Right renal cortex interstitium (tissue), 3 donors: ENCODE data around the gene RASD1. TPM values are rescaled to one million over a fixed set of nuclear protein-coding genes. Genes with fewer than 3 reads are reported as not detected.
A peak's percentile ranks its signal among the peaks of the same experiment; 100 is the strongest.

ENCODE experiments used
- DNase-seq, 3 donors: peaks; one replicate each; pipeline ENCODE4 v3.0.0-alpha.2; 2013; ENCODE audit warnings: low read depth in 3 of 3, low spot score in 2 of 3
- polyA plus RNA-seq, 3 donors: library from polyadenylated mRNA; unstranded; fragments of 120-200 nt; gene quantifications; one replicate each; pipeline ENCODE4 v1.2.1, GENCODE V29; 2013; ENCODE audit not compliant: insufficient read length in 3 of 3

RASD1 gene
- polyA plus RNA-seq, 3 donors = 0.71 to 0.99 (median 0.80) TPM

GRCh38 chr17:17527956-17528500, 31.8 kb upstream of the RASD1 start:
- no peak for DNase-seq

- DNase-seq = no peak
These were observed 31.3 kb upstream of the RASD1 start for GRCh38 chr17:17527534-17527933.

- no peak for DNase-seq
These were observed 30.2 kb upstream of the RASD1 start for GRCh38 chr17:17526369-17526768.

GRCh38 chr17:17525956-17526355, 29.8 kb upstream of the RASD1 start:
- no peak for DNase-seq

GRCh38 chr17:17525311-17525710, 29.1 kb upstream of the RASD1 start:
- no peak for DNase-seq

GRCh38 chr17:17523731-17524490, 27.7 kb upstream of the RASD1 start:
- DNase-seq = no peak

GRCh38 chr17:17523001-17523730, 27.0 kb upstream of the RASD1 start:
- DNase-seq = no peak

GRCh38 chr17:17520599-17521232, 24.5 kb upstream of the RASD1 start:
- no peak for DNase-seq

GRCh38 chr17:17519886-17520285, 23.7 kb upstream of the RASD1 start:
- no peak for DNase-seq

- no peak for DNase-seq
These were observed 22.8 kb upstream of the RASD1 start for GRCh38 chr17:17518951-17519350.

- DNase-seq = peak in 1 of 3 donors; percentile 25
These were observed 21.8 kb upstream of the RASD1 start for GRCh38 chr17:17518014-17518413.

- DNase-seq = no peak
These were observed 20.9 kb upstream of the RASD1 start for GRCh38 chr17:17516941-17517720.

GRCh38 chr17:17515934-17516930, 20.0 kb upstream of the RASD1 start:
- DNase-seq = no peak

- DNase-seq = no peak
These were observed 19.1 kb upstream of the RASD1 start for GRCh38 chr17:17514993-17515933.

- no peak for DNase-seq
These were observed 18.3 kb upstream of the RASD1 start for GRCh38 chr17:17514361-17514992.

GRCh38 chr17:17513626-17514025, 17.4 kb upstream of the RASD1 start:
- DNase-seq = no peak

GRCh38 chr17:17512866-17513265, 16.7 kb upstream of the RASD1 start:
- DNase-seq = no peak
